ENCODE results near the gene KCTD13.

GRCh38 chr16:29900102-29900887 is 25.7 kb downstream of the KCTD13 start, which contains the start of gene ASPHD1:
- TF ChIP-seq EP300 (IDR thresholded peaks at IDR 0.05; ENCODE audit: low read depth) (no peak), CTCF (IDR thresholded peaks at IDR 0.05) (no peak)
